HL-60 (cell line): Measurements from ENCODE around the gene IP6K1.

Source experiments
- GABPA ChIP-seq: IDR thresholded peaks from 2 replicates; pipeline ENCODE4 v1.6.1; 2012; ENCODE audit warnings: low read depth
- POLR2AphosphoS5 ChIP-seq: IDR thresholded peaks from 2 replicates; pipeline ENCODE4 v1.6.1; 2012; ENCODE audit warnings: low read depth
- TF ChIP-seq, protein P1 (sequence below): IDR thresholded peaks from one replicate; pipeline ENCODE4 v1.5.1; 2011; ENCODE audit warnings: low read length, control low read depth, inconsistent platforms; ENCODE audit not compliant: insufficient read depth

DNA sequence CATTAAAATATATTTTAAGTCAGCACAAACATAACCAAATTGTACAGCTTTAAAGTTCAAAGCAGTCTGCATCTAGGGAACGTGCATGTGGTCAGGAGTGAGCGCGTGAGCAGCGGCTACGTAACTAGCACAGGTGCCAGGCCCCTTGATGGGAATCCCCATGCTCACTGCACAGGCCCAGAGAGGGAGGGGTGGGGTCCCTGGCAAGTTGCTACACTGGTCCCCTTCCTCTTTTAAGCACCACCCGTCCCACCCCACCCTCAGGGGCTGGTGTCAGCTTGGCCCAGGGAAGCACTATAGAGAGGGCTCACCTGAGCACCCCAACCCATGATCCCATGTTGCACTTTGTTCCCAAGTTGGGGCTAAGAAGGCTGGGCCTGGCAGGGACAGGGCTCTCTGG is 61.8 kb downstream of the IP6K1 start:
- TF ChIP-seq, protein P1, sequence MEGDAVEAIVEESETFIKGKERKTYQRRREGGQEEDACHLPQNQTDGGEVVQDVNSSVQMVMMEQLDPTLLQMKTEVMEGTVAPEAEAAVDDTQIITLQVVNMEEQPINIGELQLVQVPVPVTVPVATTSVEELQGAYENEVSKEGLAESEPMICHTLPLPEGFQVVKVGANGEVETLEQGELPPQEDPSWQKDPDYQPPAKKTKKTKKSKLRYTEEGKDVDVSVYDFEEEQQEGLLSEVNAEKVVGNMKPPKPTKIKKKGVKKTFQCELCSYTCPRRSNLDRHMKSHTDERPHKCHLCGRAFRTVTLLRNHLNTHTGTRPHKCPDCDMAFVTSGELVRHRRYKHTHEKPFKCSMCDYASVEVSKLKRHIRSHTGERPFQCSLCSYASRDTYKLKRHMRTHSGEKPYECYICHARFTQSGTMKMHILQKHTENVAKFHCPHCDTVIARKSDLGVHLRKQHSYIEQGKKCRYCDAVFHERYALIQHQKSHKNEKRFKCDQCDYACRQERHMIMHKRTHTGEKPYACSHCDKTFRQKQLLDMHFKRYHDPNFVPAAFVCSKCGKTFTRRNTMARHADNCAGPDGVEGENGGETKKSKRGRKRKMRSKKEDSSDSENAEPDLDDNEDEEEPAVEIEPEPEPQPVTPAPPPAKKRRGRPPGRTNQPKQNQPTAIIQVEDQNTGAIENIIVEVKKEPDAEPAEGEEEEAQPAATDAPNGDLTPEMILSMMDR, result no peak
- TF ChIP-seq POLR2AphosphoS5 (no peak), GABPA (no peak)
